Measurements from ENCODE around the gene CDHR1. TPM values are rescaled to one million over a fixed set of nuclear protein-coding genes. Genes with fewer than 3 reads are reported as not detected.

Gene CDHR1
- total and polyA plus RNA-seq, 2 of the 8 experiments (the other 6 are each of a cell fraction or from before 2014, with no cell fraction given): 3.9 to 10.5 TPM

DNA sequence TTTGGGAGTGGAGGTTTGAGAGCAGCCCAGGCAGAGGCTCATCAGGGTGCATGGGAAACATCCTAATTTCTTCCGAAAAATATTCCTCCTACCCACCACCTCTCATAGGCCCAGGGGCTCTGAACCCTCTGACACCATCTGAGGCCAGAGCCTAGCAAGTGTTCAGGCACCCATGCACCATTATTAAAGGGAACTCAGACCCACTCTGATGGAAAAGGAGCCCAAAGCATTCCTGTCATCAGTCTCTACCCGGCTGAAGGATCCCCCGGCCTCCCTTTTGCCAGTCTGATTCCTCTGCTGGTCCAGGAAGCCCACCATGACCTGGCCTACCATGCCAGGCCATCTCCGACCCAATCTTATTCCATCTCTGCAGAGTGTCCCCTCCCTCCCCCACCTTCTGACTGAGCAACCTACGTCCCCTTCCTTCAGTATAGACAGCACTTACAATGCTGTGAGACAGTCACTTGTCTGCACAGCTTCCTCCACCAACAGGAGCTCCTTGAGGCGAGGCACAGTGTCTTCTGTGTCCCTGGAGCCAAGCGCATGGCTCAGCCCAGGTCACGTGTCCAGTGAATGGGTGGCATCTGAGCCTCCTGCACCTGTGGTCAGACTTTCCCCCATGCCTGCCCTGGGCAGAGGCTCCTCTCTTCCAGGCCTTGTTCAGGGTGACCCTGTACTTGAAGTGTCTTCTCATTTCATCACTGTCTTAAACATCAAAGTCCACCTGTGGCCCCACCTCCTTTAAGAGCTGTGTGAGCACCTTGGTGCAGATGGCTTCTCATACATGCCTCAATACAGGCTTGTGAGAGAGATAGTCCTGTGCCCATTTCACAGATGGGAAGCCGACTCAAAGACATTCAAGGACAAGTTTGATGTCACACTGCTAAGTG is 21.6 kb upstream of the CDHR1 start:
- Histone ChIP-seq H3K4ac (replicated peaks; ENCODE audit: insufficient read length, low read depth, low read length) (no peak overlapping the region), H3K4me2 (ENCODE audit: insufficient read depth in 1 of 2, low read depth in 2 of 2, low read length in 2 of 2) (no peak overlapping the region), H3K4me3 (ENCODE audit: extremely low read depth in 1 of 4, insufficient read depth in 2 of 4, low read depth in 3 of 4, low read length in 4 of 4) (no peak overlapping the region), H3K56ac (replicated peaks; ENCODE audit: insufficient read length, low read depth, low read length) (no peak overlapping the region), H4K5ac (ENCODE audit: insufficient read length, low read depth, low read length) (no peak overlapping the region), H2BK120ac (replicated peaks; ENCODE audit: low read depth, low read length) (no peak overlapping the region), H2AFZ (ENCODE audit: low read length) (no peak overlapping the region), H4K91ac (replicated peaks; ENCODE audit: insufficient read length, low read length) (no peak overlapping the region), H3K23me2 (ENCODE audit: low read depth, low read length) (peaks cover 1% of the 10 kb centered on the region; the same call in 1 of the 2 replicates), H4K8ac (ENCODE audit: extremely low read depth, insufficient read depth, low read length) (no peak overlapping the region), H3K23ac (ENCODE audit: insufficient read length) (no peak overlapping the region), H3K9me3 (ENCODE audit: insufficient read depth in 2 of 2, low read depth in 1 of 2, low read length in 1 of 2) (no peaks in the 10 kb centered on the region), H3K27ac (ENCODE audit: low read depth, low read length) (no peak overlapping the region), H2BK12ac (ENCODE audit: low read depth, low read length) (no peak overlapping the region; the same call in 1 of the 2 replicates), H2AK5ac (ENCODE audit: low read depth, low read length) (no peak overlapping the region), H2BK20ac (ENCODE audit: low read length) (no peak overlapping the region), H3K14ac (ENCODE audit: insufficient read length) (no peak overlapping the region), H4K20me1 (replicated peaks in 1 of 2; ENCODE audit: control insufficient read depth in 1 of 2, insufficient read depth in 2 of 2, low read length in 2 of 2) (no peaks in the 10 kb centered on the region), H2BK5ac (ENCODE audit: low read depth, low read length) (no peak overlapping the region), H3K4me1 (replicated peaks in 1 of 4; ENCODE audit: control insufficient read depth in 3 of 4, insufficient read depth in 4 of 4, low read length in 3 of 4) (no peaks in the 10 kb centered on the region; a peak in 1 of 7 replicates), H3K18ac (ENCODE audit: extremely low read depth, low read length) (no peak overlapping the region), H3K79me2 (ENCODE audit: control insufficient read depth in 1 of 2, insufficient read depth in 2 of 2, low read length in 2 of 2) (no peaks in the 10 kb centered on the region), H3K9ac (replicated peaks in 1 of 4; ENCODE audit: extremely low read depth in 1 of 4, low read depth in 3 of 4, low read length in 3 of 4) (no peak overlapping the region), H3K79me1 (ENCODE audit: low read depth, low read length) (no peaks in the 10 kb centered on the region), H3K27me3 (replicated peaks in 1 of 4; ENCODE audit: control insufficient read depth in 3 of 4, extremely low read depth in 1 of 4, insufficient read depth in 3 of 4, low read length in 3 of 4) (no peaks in the 10 kb centered on the region), H3K36me3 (ENCODE audit: control insufficient read depth in 2 of 4, insufficient read depth in 4 of 4, low read length in 3 of 4) (no peaks in the 10 kb centered on the region), H2BK15ac (ENCODE audit: low read length) (0 out of 2 replicates have a peak overlapping the region, but pooled peaks have one; percentile 81)
- CTCF ChIA-PET (ENCODE audit: partially characterized antibody): interaction anchor here (0.6 to 1.6 kb wide), 4 partner anchors 24 to 146 kb away, joined by 3 to 5 read pairs (median 4); no protein-coding TSS in a partner anchor
- FAIRE-seq (no peak), DNase-seq (ENCODE audit: low read depth in 1 of 2, low spot score in 2 of 2) (peak in 1 of 2 experiments; percentile 26)
- TF ChIP-seq SUZ12 (IDR thresholded peaks at IDR 0.05; ENCODE audit: low read length) (no peak), ZNF274 (IDR thresholded peaks at IDR 0.05; ENCODE audit: borderline replicate concordance, extremely low read depth, low read length) (no peak)
- POLR2A ChIA-PET (ENCODE audit: partially characterized antibody): interaction anchor here (1.0 to 1.5 kb wide), 2 partner anchors 14 to 34 kb away, joined by 4 read pairs; partner anchors contain the start of gene GHITM
- 85% methylated on average over 9 of the region's 9 CpGs; no CpG with 5 or more reads in 1 of the 2 experiments for WGBS, 2 experiments (ENCODE audit: extremely low coverage in 1 of 2, insufficient coverage in 1 of 2, insufficient read length in 1 of 2, insufficient replicate concordance in 2 of 2, low coverage in 1 of 2, low lambda C conversion rate in 2 of 2, missing lambda C conversion rate in 1 of 2)

Data from H1 (cell line).